DMS153 treated with DMSO at 0.1 percent for 48 hours (cell line): Measurements from ENCODE around the gene CKLF.
"Not testable (repeated sequence)": the region's sequence is repeated elsewhere in the genome, so short reads cannot be mapped to it uniquely, and the experiment has no call there.

Experiments
- DNase-seq: peaks from one replicate; lab custom pipeline; 2025; ENCODE audit not compliant: unreplicated experiment; lab: John Stamatoyannopoulos, UW

CKLF gene

DNA sequence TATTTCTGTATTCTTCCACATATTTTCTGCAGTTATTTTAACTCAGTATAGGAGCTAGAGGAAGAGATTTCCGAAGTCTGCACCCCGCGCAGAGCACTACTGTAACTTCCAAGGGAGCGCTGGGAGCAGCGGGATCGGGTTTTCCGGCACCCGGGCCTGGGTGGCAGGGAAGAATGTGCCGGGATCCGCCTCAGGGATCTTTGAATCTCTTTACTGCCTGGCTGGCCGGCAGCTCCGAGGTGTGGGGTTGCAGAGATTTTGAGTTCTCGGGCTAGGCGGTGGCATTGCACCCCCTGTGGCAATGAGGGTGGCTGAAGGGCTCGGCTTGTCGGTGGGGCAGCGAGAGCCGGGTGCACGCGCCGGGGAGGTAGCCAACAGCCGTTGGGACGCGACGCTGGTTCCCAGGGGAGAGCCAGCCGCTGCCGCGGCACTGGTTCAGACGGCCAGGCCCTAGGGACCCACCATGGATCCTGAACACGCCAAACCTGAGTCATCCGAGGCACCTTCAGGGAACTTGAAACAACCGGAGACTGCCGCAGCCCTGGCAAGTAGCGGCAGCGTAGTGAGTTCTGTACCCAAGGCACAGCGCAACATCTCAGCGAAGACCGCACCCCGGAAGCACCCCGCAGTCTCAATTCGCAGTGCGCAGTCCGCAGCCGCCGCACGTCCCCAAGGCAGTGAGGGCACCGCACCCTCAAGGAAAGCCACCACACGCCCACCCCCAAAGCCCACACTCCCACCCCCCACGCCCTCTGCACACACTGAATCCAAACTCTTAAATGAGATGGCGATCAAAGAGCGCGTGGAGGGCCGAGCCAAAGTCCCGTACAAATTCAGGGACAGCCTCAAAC is 13.9 kb downstream of the CKLF start, which contains the start of gene CMTM1:
Gene CMTM1 (plus strand): TSS at position 389 of the 851 bp plus-strand sequence. CDS start 75 bp downstream, at position 464.
- DNase-seq: no peak

DNA sequence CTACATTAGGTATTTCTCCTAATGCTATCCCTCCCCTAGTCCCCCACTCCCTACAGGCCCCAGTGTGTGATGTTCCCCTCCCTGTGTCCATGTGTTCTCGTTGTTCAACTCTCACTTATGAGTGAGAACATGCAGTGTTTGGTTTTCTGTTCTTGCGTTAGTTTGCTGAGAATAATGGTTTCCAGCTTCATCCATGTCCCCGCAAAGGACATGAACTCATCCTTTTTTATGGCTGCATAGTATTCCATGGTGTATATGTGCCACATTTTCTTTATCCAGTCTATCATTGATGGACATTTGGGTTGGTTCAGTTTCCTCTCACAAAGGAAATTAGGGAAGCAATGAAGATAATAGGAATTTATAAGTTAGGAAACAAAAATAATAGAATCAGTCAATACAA is 14.9 kb downstream of the CKLF start:
- not testable (repeated sequence) for DNase-seq

DNA sequence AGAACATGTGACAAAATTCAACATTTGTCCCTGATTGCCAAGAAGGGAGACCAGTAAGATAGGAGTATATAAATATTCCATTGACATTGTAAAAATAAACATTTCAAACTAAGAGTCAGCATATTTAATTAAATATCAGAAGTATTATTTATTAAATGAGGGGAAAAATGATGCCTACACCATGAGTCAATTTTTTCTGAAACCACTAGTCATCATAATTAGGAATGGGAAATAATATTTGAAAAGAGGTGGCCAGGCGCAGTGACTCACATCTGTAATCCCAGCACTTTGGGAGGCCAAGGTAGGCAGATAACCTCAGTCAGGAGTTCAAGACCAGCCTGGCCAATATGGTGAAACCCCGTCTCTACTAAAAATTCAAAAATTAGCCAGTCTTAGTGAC is 16.0 kb downstream of the CKLF start:
- DNase-seq: no peak

DNA sequence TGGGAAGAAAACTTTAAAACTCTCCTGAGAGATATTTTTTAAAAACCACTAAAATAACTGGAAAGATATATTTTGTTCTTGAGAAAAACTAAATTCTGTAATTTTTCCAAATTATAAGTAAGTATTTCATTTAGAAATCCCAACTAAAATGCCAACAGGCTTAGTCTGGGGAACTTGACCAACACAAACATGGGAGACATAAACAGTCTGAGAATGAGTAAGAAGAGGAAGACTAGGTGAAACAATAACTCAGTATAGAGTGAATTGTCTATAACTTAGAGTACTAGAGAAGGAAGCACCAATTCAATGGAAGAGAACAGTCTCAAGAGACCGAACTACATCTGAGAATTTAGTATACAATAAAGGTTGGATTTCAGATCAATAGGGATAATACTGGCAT is 16.8 kb downstream of the CKLF start:
- DNase-seq: no peak

DNA sequence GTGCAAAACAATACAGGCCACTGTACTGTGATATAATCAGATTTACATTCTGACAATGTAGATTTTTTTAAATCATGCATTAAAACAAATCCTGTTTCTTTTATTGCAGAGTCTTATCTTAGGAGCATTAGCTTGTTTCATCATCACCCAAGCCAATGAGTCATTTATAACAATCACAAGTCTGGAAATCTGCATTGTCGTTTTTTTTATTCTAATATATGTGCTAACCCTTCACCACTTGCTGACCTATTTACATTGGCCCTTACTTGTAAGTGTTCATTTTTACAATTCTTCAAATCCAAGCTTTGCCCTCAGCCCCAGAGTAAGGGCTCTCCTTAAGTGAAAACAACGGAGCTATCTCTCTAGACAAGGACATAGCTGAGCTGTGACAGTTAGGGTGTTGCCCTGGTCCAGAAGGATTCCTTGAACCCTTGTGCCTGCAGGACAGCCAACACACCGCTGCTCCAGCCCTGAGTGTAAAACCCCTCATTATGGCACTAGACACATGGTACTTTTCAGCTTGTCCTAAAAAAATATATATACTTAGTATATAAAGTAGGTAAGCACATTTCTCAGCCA is 17.5 kb downstream of the CKLF start:
- no peak for DNase-seq

DNA sequence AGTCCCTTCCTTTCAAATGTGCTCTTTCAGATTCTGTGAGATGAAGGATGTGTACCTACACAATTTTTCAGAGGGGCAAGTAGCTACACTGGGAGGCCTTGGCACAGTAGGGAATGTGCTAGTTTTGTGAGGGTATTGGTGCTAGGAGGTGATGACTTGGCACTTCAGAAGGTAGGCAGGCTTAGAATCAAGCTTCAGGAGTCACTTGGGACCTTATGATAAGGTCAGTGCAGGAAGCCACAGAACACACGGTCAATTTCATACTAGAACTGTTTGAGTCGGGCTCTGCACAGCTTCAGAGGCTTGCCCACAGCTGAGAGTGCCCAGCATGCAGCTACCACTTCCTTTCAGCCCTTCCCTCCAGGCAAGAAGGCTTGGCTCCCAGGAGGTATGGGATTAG is 20.0 kb downstream of the CKLF start:
- no peak for DNase-seq

DNA sequence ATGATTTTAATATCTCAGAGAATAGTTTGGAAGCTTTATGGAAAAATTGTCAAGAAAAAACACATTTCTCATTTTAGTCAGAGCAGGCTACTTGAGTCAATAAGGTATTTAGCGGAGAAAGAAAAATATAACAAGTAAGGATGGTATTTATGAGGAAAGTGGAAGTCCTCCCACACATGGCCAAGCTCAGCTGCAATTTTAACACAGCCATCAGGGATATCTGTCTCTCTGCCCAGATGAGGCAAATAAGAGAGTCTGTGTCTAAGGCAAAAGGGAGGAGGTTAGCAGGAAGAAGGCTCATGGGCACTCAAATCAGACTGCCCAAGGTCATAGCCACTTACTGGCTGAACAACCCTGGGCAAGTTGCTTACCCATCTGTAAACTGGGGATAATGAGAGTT is 21.7 kb downstream of the CKLF start:
- DNase-seq: no peak

DNA sequence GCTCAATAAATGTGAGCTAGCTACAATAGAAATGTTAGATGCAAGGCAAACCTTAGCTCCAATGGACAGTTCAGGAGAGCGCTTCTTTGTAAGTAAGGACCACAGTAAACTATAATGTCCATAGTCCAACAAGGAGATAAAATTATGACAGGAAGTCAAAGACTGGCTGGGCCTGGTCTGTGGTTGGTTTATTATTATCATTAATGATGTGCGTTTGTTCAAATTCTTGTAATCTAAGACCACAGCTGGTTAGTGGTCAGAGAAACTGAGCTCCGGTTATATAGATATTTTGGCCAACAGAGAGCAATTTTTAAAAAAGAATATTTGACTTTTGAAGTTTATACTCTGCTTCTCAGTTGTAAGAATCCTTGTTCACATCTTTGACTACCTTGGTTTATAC is 22.2 kb downstream of the CKLF start:
- DNase-seq: no peak

DNA sequence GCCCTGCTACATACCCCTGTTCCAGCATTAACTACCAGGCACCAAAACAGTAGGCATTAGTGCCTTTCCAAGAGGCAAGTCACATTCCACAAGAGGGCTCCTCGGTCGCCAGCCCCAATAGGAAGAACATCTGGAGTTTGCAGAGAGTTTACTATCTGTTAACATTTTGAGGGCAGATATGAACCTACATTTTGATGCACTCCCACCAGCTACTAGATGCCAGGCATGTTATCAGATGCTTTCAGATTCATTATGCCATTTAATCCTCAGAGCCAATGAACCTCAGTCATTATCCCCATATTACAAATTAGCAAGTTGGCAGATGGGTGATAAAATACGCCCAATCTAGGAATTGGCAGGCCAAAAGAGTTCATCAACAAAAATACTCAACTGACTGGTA is 22.7 kb downstream of the CKLF start:
- DNase-seq: no peak

DNA sequence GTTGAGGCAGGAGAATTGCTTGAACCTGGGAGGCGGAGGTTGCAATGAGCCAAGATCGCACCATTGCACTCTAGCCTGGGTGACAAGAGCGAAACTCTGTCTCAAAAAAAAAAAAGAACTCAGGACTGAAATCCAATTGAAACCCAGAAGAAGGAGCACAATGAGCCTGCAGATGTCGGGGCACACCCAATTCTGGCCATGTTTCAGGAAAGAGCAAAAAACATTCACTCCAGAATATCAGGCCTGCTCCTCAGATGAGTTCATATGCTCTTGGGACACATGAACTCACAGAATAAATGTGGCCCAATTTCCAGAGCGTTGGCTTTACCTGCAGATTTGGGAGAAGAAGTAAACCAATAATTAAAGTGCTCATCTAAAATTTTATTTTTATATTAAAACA is 23.9 kb downstream of the CKLF start:
- no peak for DNase-seq

DNA sequence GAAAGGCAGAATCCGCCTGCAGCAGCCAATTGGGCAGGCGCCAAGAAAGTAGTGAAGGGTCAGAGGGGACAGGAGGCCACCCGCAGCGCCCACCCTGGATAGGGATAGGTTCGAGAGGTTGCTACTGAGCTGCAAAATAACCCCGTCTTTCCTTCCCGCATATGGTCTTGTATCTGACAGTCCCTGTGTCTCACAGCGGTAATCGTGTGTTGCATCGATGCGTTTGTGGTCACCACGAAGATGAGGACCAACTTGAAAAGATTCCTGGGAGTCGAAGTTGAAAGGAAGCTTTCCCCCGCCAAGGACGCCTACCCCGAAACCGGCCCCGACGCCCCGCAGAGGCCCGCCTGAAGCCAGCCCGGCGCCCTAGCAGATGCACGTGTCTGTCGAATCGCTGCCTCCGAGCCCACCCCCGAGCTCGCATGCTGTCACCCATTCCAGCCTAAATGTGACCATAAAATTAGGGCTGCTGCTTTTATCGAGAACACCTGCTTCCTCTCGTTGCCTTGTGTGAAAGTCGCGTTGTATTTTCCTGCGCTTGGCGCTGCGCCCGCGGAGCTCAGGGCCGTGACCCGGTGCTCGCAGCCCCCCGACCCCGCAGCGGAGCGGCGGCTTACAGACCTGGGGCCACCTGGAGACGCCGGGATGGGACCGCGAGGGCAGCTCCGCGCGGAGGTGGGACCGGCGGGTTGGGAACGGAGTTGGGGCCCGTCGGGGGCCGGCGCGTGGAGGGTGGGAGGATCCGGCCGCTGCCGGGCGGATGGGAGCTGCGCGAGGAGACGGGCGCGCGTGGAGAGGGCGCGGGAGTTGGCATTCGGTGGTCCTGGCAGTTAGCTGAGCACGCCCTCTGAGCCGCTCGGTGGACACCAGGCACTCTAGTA is 26.5 kb downstream of the CKLF start, which contains the start of gene CMTM2:
Gene CMTM2 (plus strand): TSS at position 813 of the 881 bp plus-strand sequence. CDS start 145 bp downstream, outside the sequence.
- DNase-seq: no peak

DNA sequence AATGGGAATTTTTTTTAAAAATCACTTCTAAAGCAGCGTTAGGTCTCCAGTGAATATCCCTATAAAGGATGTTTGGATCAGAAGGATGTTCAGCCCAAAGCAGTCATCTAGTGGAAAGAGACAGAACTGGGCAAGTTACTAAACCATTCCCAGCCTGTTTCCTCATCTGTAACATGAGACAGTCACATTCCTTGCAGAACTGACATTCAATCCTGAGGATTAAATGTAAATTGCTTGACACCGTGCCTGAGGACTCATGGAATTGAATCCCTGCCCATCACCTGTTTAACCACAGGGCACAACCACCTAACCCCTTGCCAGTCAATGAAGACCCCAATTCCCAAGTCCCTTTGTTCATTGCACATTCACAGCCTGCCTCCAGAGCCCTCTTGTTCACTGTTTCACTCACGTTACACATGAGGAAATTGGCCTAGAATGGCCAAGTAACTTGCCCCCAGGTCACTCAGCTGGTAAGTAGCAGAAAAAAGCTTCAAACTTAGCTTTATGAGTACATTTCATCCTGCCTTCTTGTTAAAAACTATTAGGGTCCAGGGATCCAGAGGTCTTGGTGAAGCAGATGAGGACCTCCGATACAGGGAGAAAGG is 28.3 kb downstream of the CKLF start:
- DNase-seq: no peak

DNA sequence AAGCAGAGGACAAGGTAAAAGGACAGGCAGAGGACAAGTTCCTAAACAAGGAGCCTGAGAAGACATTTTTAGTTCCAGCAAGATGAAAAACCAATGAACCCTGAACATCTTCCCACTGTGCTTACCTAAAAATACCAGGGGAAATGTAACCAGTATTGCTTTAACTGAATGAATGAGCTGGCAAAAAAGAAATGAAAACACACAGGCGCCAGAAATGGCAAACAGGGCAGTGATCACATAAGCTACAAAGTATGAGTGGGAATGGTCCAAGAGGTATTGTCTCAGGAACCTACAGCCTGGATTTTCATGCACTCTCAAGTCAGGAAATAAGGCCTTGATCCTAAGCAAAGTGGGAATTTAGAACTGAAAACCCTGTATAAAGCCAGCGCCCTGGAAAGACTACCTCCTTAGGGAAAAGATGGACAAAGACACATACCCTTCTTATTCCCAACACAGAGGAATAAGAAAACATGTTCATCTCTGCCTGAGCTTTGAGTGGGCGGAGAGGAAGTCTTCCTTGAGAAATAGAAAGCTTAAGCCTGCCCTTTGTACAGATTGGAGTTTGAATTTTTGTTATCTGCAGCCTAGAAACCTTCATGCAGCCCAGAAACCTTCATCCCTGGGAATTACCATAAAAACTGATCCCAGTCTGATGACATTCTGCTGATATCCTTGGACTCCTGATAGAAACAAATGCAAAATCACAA is 29.0 kb downstream of the CKLF start:
- no peak for DNase-seq

DNA sequence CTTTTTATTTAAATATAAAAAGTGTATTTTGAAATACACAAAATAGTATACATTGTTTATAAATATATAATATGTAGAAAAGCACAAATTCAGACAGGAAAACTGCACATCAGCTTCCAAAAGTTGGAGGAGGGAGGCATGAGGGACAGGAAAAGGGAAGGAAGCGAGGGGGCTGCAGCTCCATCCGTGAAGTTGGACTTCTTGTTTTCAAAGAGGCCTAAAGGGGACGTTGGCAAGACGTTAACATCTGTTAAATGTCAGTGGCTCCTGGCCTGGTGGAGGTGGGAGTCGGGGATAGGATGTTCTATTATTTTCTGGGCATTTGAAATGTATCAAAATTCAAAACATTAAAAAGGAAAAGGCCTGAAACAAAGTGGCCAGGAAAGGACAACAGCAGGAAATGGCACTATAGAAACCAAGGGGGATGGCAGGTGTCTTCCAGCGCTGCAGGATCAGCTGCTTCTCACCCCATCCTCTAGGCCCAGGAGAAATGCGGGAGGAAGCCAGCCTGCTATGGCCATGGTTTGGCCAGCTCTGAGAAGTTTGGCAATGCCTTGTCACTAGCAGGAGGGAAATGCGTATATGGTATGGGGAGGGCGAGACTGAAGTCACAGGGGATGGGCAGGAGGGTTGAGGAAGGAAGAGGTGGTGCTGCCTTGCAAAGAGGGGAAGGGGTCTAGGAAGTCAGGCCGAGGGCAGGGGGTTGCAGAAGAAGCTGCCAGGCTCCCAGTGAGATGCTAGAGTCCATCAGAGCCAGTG is 33.3 kb downstream of the CKLF start:
- no peak for DNase-seq

DNA sequence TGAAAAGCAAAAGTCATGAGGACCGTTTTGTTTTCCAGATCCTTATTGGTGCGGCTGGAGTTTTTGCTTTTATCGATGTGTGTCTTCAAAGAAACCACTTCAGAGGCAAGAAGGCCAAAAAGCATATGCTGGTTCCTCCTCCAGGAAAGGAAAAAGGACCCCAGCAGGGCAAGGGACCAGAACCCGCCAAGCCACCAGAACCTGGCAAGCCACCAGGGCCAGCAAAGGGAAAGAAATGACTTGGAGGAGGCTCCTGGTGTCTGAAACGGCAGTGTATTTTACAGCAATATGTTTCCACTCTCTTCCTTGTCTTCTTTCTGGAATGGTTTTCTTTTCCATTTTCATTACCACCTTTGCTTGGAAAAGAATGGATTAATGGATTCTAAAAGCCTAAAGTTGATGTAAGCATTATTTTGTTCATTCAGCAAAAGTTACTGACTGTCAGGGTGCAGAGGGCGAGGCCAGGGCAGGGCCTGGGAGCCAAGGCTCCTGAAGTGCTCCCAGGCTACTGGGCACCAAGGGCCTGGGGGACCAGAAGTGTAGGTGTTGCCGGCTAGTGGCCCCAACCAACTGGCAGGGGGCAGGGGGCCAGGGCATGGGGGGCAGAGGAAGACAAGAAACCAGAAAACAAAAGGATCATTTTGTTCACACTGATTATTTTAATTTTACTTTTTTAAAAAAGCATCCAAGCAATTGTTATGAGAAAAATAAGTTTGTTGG is 35.7 kb downstream of the CKLF start:
- DNase-seq: no peak

DNA sequence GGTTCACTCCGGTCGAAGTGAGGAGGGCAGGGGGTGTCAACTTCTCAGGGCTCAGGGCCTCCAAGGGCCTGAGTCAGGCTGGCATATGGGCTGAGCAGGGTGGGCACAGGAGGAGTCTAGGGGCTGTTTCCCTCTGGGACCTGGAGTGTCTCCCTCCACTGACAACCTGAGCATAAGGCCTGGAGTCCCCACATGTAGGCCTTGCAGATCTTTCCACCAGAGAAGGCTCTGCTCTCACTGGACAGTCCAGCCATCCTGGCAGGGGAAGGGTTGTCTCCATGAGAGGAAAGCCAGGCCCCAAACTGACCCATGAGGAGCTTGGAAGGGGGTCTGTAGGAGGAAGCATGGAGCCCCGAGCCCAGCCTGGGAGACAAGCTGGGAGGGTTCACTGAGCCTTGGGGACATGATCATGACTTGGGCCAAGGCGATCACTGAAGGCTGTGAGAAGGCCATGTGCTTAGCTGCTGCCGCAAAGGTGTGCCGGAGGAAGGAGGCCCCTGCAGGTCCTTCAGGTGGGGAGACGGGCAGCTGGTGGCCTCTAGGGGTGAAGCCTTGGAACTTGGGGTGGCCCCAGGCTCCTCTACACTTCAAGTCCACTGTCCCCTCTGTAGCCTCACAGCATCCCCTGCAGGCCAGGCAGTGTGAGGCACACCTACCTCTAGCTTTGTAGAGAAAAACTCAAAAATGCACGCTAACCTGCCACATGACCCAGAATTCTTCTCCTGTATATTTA is 36.8 kb downstream of the CKLF start:
- no peak for DNase-seq

DNA sequence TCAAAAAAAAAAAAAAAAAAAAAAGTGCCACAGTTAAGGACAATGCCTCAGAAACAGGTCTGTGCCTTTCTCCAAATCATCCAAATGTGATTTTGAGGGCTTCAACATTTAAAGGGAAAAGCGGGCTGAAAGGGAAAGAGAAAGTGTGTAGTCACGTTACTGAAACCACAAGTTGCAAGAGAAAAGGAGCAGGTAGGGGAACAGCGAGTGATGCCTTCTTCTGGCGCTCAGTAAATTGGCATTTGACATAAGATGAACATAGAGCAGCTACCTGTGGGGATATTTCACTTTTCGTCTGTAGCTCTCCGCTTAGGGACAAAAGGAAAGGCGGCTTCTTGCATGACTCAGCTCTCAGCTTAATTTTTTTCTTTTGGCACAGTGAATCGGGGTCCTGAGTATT is 37.9 kb downstream of the CKLF start:
- no peak for DNase-seq

DNA sequence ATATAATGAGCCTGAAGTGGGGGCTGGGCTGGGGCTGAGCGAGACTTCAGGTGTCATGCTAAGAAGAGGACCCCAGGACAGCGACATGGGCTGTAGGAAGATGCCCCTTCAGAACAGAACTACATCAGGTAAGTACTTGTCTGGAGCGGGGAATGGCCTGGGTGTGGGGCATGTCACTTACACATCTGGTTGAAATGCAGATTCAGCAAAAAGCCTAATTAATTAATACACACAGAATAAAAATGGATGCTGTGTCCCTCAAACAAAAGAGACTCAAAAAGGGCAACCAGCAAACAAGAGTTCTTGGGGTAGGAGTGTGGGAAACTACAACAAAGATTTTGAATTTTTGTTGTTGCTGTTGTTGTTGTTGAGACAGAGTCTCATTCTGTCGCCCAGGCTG is 38.6 kb downstream of the CKLF start:
- no peak for DNase-seq

DNA sequence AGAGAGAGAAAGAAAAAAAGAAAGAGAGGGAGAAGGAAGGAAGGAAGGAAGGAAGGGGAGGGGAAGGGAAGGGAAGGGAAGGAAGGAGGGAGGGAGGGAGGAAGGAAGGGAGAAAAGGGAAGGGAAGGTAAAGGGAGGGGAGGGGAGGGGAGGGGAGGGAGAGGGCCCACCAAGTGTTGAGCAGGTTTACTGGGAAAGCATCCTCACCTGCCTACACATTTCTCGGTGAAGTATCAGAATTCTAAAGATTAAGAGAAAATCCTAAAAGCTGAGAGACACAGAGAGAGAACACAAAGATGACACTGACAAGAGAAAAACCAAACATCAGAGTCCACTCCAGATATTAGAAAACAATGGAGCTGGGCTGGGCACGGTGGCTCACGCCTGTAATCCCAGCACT is 39.9 kb downstream of the CKLF start:
- DNase-seq: no peak
